RPMI7951 (cell line): Measurements from ENCODE around the gene BCL11B. TPM values are rescaled to one million over a fixed set of nuclear protein-coding genes. Genes with fewer than 3 reads are reported as not detected.

Source experiments
- DNase-seq: peaks from one replicate; pipeline ENCODE4 v3.0.0-alpha.2; 2012; ENCODE audit warnings: low read depth
- total RNA-seq: library from RNA; depleted of rRNA; stranded (reverse); fragments of >200 nt; shearing (Covaris generic); gene quantifications from 2 replicates; pipeline ENCODE4 v1.2.3, GENCODE V29; 2014

The BCL11B gene
- total RNA-seq, 1 experiment from 2014 or later, result 0.12 TPM

GRCh38 chr14:99159341-99160340 is 112.4 kb downstream of the BCL11B start:
- no peak for DNase-seq

GRCh38 chr14:99158646-99159165 is 113.3 kb downstream of the BCL11B start:
- no peak for DNase-seq

DNA sequence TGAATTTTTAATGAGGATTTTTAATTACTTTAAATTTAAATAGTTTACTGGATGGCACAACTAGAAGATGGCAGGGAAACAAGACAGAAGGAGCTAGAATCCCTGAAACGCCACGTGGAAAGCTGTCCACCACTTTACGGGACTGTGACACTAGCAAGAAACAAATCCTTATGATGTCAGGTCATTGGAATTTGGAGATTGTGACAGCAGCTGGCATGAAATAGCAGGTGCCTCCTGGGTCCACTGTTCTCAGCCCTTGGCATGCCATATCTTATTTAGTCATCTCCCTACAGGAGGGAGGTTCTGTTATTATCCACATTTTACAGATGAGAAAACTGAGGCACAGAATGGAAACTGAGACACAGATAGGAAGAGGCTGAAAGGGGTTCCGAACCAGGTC is 113.8 kb downstream of the BCL11B start:
- peak; percentile 6 for DNase-seq

DNA sequence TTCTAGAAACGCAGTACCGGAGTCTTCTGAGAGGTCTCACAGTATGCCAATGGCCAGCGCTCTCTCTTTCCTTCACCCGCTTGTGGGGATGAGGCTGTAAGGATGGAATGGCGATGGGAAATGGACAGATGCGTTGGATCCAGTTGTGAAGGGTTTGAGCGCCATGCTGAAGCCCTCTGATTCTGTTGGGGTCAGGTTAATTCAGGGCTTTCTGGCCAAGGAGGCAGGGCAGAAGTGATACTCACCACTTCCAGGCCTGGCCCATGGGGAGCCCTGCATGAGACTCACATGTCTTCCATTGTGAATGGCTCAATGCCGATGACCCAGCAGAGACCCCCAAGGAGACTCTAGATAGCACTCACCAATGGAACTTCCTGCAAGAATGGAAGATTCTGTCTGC is 114.3 kb downstream of the BCL11B start:
- DNase-seq, result no peak

GRCh38 chr14:99157246-99157645 is 114.8 kb downstream of the BCL11B start:
- no peak for DNase-seq

- no peak for DNase-seq
Measured at GRCh38 chr14:99156814-99157213, 115.2 kb downstream of the BCL11B start.

DNA sequence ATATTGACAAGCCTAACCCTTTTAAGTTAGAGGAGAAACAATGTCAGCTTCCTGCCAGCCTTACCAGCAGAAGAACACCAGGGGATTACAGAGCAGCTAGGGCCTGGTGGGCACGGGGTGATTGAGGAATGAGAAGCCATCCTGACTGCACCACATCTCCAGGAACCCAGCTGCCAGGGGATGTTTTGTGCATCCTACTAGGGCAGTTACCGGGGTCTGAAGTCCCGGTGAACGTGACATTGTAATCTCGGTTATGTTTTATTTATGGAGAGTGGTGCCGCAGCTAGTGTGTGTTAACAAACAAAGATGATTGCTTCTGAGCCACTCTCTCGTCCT is 115.9 kb downstream of the BCL11B start:
- DNase-seq, result no peak

DNA sequence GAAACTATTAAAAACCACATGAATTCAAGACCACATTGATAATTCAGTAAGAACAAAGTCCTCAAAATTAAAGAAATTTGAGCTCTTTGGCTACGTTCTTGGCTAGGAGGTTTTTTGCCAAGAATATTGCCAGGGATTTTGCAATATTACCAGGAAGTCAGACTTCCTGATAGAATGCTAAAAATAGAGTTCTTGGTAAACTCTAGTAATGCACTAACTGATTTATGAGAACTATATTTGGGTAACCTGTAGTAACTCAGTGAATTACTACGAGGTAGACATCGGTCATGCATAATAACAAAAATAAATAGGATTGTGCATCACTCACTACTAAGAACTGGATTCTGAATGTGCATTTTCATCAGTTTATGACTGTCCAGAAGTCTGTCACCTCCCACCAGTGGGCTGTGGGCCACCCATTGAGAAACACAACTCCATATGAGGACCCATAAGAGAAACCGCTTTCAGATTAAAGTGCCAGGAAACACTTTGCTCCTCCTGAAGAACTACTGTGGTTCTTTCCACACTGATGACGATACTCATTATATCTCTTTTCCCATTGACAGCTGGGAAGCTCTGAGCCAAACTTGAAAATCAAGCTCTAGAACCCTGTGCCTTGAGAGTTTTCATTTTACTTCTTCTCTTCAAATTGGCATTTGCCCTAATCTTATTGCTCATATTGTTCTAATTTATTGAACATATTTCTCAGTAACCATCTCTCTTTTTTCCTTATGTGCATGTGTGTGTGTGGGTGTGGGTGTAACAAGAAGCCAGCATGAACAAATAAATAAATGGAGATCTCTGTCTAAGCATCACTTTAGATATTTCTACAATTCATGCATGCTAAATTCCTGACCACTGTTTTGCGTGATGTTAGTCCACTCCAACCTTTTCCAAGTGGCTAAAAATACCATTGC is 116.6 kb downstream of the BCL11B start:
- DNase-seq, result no peak

DNA sequence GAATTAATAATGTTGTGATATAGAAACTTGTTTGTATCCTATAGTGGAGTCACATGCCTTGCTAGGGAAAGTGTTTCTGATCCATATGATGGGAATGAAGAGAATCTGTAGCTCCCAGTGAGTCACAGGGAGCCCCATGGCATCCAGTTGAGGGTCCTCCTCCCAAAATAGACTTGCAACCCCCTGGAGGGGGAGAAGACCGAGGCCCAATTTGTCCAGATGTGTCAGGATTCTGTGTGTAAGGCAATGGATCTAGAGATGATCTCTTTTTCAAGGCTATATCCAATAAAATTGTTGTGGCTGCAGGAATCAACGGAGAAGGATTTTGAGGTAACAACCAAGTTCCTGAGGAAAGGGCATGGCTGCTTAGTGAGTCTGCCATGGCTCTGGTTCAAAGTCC is 121.8 kb downstream of the BCL11B start:
- DNase-seq, result no peak

- DNase-seq, result no peak
Measured at GRCh38 chr14:99148861-99149610, 123.0 kb downstream of the BCL11B start.

DNA sequence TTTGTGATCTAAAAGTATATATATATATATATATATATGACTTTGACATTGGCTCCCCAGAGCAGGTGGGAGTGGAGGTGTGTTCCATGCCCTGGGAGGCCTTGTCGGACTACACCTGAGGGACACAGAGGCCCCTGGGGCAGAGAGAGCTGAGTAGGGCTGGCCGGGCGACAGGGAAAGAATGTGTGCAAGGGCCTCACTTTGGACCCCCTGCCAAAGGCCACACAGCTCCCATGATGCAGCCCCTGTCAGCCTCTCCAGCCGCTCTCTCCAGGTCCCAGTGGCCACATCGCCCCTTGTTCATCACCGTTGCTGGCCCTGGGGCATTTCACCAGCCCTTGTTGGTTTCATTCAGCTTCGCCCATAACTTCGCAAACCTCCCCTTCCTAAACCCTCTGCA is 123.9 kb downstream of the BCL11B start:
- no peak for DNase-seq

GRCh38 chr14:99147366-99147740 is 124.6 kb downstream of the BCL11B start:
- DNase-seq, result no peak

DNA sequence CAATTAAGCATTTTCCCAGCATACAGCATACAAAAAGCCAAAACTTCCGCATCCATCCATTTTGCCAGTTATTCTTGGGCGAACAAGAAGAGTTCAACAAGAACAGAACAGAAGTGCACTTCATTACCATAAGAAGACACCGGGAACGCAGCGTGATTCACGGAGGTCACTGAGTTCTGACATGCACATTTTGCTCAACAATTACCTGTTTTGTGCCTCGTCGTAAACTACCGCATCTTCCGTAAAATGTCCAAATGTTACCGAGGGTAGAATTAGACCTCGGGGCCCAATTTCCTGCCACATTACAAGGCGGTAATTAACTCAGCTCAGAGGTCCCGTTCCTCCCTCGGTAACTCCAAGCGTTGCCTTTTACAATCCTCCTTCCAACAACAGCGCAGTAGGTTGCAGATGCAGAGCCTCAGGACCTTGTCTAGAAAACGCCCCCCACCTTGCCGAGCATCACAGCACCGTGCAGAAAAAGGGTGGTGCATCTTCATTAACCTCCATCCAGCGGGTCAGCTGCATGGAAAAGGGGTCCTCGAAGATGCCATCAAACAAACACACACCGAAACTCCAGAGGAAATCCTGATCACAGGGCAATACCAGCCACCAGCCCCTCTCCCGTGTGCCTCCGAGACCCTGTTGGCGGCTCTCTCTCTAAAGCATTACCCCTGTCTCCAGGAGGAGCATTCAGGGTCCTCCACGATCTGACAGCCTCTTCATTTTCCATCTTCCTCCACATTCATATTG is 125.2 kb downstream of the BCL11B start:
- DNase-seq, result no peak

- no peak for DNase-seq
Measured at GRCh38 chr14:99145307-99145706, 126.7 kb downstream of the BCL11B start.

DNA sequence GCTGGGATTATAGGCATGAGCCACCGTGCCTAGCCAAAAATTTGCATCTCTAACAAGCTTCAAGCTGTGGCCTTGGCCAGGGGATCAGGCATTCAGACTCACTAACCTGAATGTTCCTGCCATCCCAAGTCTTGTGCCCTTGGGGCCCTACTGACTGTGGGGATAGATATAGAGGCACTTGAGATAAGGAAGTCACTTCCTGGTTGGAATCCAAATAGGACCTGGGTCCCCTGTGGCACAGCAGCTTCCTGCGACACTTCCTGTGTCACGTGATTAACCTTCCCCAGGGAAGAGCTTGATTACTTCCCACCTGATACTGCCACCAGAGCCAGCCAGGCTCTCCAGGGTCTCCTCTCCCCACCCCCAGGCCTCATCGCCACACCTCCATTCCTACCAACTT is 128.2 kb downstream of the BCL11B start:
- no peak for DNase-seq

- DNase-seq, result no peak
Measured at GRCh38 chr14:99143126-99143525, 128.9 kb downstream of the BCL11B start.

GRCh38 chr14:99141236-99141635 is 130.8 kb downstream of the BCL11B start:
- no peak for DNase-seq

DNA sequence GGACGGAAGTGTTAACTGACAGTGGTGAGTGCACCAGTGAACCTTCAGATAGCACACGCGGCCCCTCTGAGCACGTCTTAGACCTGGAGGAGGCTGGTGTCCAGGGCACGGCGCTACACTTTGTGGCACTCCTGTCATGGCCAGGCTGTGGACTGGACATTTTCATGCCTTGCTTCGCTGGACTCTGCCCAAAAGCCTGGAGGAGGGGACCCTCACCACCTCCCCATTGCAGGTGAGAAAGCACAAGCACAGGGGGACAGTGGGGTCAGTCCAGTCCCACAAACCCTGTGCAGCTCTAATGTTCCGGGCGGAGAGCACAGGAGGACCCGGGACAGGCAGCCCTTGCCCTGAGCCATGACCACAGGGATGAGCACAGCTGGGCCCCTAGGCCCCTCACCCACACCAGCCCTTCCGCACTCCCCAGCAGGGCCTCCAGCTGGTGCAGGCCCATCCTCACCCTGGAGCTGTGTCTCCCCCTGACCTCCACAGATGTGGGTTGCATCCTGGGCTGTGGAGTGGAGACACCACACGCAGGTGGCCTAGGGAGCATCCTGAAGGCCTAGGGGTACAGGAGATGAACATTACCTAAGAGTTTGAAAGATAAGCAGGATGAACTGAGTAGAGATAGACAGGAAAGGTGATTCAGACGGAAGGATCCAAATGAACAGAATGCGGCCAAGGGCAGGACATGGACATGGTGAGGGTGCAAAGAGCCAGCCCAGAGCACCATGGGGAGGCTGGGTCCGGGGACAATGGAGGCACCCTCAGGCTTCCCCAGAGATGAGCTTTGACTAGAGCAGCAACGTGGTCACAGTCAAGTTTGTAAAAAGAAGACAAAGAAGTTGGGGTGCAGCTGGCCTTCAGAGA is 132.8 kb downstream of the BCL11B start:
- no peak for DNase-seq

- DNase-seq, result no peak
Measured at GRCh38 chr14:99137913-99138571, 134.0 kb downstream of the BCL11B start.
